Vagina (tissue), 2 donors: ENCODE results near the gene BTNL9.
"Not testable (repeated sequence)": the region's sequence is repeated elsewhere in the genome, so short reads cannot be mapped to it uniquely, and the experiment has no call there.

Experiments used
- POLR2A ChIP-seq, 2 donors: fragments of 450-650 bp; IDR thresholded peaks; one replicate each; pipeline ENCODE4 v1.6.1; 2017; ENCODE audit warnings: antibody characterized with exemption in 2 of 2, mild to moderate bottlenecking in 2 of 2, moderate library complexity in 2 of 2
- TF ChIP-seq, protein P1 (sequence below), 3 experiments: fragments of 450-650 bp in 2 of 3; fragments of 200-600 bp in 1 of 3; sonication (generic) in 1 of 3; IDR thresholded peaks; one replicate each; pipeline ENCODE4 v1.5.1; 2017 to 2019; ENCODE audit warnings: antibody characterized with exemption in 3 of 3, mild to moderate bottlenecking in 2 of 3, moderate library complexity in 2 of 3

- not testable (repeated sequence) for TF ChIP-seq POLR2A (IDR thresholded peaks at IDR 0.05)
- TF ChIP-seq, protein P1, sequence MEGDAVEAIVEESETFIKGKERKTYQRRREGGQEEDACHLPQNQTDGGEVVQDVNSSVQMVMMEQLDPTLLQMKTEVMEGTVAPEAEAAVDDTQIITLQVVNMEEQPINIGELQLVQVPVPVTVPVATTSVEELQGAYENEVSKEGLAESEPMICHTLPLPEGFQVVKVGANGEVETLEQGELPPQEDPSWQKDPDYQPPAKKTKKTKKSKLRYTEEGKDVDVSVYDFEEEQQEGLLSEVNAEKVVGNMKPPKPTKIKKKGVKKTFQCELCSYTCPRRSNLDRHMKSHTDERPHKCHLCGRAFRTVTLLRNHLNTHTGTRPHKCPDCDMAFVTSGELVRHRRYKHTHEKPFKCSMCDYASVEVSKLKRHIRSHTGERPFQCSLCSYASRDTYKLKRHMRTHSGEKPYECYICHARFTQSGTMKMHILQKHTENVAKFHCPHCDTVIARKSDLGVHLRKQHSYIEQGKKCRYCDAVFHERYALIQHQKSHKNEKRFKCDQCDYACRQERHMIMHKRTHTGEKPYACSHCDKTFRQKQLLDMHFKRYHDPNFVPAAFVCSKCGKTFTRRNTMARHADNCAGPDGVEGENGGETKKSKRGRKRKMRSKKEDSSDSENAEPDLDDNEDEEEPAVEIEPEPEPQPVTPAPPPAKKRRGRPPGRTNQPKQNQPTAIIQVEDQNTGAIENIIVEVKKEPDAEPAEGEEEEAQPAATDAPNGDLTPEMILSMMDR (IDR thresholded peaks at IDR 0.05), result not testable (repeated sequence)
Observed at GRCh38 chr5:181017448-181017847, 22.6 kb upstream of the BTNL9 start.
